Measurements from ENCODE around the gene NT5DC1.

The NT5DC1 gene

DNA sequence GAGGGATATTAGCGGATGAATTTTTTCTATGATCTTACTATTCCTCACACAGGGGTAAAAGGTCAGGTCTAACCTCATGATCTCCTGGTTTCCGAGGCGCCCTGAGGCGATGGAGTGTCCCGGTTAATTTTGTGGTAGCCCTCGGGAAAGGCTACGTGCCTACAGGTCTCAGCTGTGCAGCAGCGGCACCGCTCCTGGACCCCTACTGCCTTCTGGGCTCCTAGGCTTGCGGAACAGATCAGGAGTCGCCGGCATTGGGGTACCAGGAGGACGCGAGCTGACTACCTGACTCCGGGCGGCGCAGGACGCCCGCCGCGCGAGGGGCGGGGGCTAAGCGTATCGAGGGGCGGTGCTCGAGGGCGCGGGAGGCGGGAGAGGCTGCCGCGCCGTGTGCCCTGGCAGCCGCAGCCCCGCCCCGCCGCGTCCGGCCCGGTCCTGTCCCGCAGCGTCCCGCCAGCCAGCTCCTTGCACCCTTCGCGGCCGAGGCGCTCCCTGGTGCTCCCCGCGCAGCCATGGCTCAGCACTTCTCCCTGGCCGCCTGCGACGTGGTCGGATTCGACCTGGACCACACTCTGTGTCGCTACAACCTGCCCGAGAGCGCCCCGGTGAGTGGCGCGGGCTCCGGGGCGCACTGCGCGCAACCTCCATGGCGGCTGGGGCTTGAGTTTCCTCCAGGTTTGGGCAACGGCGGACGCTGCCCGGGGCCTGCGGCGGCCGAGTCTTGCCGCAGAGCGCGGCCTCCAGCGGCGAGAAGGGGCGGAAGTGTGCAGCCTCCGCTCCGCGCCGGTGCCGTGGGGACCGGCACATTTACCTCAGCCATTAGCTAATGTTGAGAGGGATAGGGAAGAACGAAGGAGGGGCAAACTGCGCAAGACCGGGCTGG lies at the start of gene NT5DC1:
Gene NT5DC1, plus strand, starts transcription at position 435 of the 883 bp plus-strand sequence. Its CDS starts 78 bp downstream, at position 513.
- Histone ChIP-seq H3K27me3 (replicated peaks) (no peaks in the 10 kb centered on the region), H3K27ac (peak within 1 kb of the TSS; percentile 61), H3K4me3 (ENCODE audit: low read depth, low read length) (peak within 1 kb of the TSS; percentile 84), H3K36me3 (replicated peaks) (no peaks in the 10 kb centered on the region)
- DNase-seq: peak; percentile 60
- in situ Hi-C loops (cut with HindIII; ENCODE audit: low pct_ligation_motif_present, low sequenced_read_pairs): no loop called here
- peak; percentile 39 for TF ChIP-seq CTCF (IDR thresholded peaks at IDR 0.05; ENCODE audit: low read depth, low read length, missing control alignments)

- Histone ChIP-seq H3K27me3 (replicated peaks) (no peaks in the 10 kb centered on the region), H3K4me3 (ENCODE audit: low read depth, low read length) (no peak overlapping the region), H3K36me3 (replicated peaks) (no peaks in the 10 kb centered on the region), H3K27ac (no peak overlapping the region)
- no peak for DNase-seq
- no peak for TF ChIP-seq CTCF (IDR thresholded peaks at IDR 0.05; ENCODE audit: low read depth, low read length, missing control alignments)
- in situ Hi-C loops (cut with HindIII; ENCODE audit: low pct_ligation_motif_present, low sequenced_read_pairs): no loop called here
Observed at GRCh38 chr6:116051244-116051643, 49.4 kb upstream of the NT5DC1 start.

- DNase-seq: no peak
- Histone ChIP-seq H3K4me3 (ENCODE audit: low read depth, low read length) (no peak overlapping the region), H3K36me3 (replicated peaks) (no peaks in the 10 kb centered on the region), H3K27ac (no peak overlapping the region), H3K27me3 (replicated peaks) (no peaks in the 10 kb centered on the region)
- TF ChIP-seq CTCF (IDR thresholded peaks at IDR 0.05; ENCODE audit: low read depth, low read length, missing control alignments): no peak
- in situ Hi-C loops (cut with HindIII; ENCODE audit: low pct_ligation_motif_present, low sequenced_read_pairs): no loop called here
Observed at GRCh38 chr6:116055513-116055912, 45.1 kb upstream of the NT5DC1 start.

DNA sequence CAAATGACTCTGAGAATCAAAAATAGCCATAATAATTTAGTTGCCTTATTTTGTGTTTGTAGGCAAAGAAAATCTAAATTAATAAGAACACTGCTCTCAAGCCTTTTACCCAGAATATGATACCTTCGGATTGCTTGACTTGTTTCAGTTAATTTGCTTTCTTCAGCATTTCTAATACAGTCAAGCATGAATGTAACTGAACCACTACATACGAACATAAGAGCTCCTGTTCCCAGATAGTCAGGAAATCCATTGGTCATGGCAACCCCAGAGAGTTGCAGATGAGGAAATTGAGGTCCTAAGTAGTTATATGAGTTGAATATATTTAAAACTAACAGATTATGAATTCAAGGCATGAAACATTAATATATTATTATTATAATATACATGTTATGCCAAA lies 42.9 kb upstream of the NT5DC1 start:
- DNase-seq: no peak
- Histone ChIP-seq H3K27ac (no peak overlapping the region), H3K27me3 (replicated peaks) (no peaks in the 10 kb centered on the region), H3K4me3 (ENCODE audit: low read depth, low read length) (no peak overlapping the region), H3K36me3 (replicated peaks) (no peaks in the 10 kb centered on the region)
- in situ Hi-C loops (cut with HindIII; ENCODE audit: low pct_ligation_motif_present, low sequenced_read_pairs): no loop called here
- TF ChIP-seq CTCF (IDR thresholded peaks at IDR 0.05; ENCODE audit: low read depth, low read length, missing control alignments): no peak

DNA sequence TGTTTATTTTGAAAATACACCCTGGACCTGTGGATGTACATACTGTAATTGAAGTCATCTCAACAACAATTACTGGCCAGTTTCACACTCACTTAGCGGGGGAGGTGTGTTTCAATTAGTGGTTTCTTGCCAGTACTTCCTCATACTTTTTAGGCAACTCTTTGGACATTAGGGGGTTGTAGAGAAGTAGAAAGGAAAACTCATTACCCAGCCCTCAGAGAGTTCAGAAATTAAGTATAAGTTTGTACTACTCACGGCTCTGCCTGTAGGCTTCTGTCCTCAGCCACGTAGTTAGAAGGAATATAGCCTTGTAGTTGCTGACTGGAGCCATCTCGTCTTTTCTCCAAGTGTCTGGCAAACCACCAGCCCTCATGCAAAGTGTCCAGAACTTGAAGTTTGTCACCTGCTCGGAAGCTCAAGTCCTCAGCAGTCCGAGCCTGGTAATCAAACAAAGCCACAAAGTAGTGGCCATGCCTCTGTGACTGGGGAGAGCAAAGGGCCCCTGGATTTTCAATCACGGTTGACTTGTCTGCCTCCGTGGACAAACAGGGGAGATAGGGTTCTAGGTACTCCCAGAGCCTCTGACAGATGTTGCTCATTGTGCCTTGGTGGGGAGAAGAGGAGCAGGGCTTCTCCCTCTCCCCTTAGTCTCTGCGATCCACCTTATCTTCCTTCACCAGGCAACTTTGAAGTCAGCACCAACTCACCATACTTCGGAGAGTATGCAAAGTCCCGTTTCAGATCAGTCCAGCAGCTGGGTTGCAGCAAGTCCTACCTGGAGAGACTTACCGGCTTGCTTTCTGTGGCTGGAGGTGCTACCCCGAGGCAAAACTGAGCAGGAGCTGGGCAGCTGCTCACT lies 40.7 kb upstream of the NT5DC1 start:
- H3K27me3 ChIP-seq (replicated peaks): no peaks in the 10 kb centered on the region
- no peak for DNase-seq
- no peak overlapping the region for H3K27ac ChIP-seq
- H3K4me3 ChIP-seq (ENCODE audit: low read depth, low read length): peak overlapping the region; percentile 12
- in situ Hi-C loops (cut with HindIII; ENCODE audit: low pct_ligation_motif_present, low sequenced_read_pairs): no loop called here
- no peak for TF ChIP-seq CTCF (IDR thresholded peaks at IDR 0.05; ENCODE audit: low read depth, low read length, missing control alignments)
- H3K36me3 ChIP-seq (replicated peaks): no peaks in the 10 kb centered on the region

All from brain microvascular endothelial cell (primary cell).